SKM-1 treated with dmso at 0.1 percent for 144 hours (cell line): ENCODE measurements around the gene EPB41L5.
"Not testable (repeated sequence)": the region's sequence is repeated elsewhere in the genome, so short reads cannot be mapped to it uniquely, and the experiment has no call there.

Source experiments
- DNase-seq: peaks from one replicate; lab custom pipeline; 2025; ENCODE audit not compliant: unreplicated experiment; lab: John Stamatoyannopoulos, UW

The EPB41L5 gene

GRCh38 chr2:120192280-120192679 lies 179.4 kb downstream of the EPB41L5 start:
- DNase-seq = no peak

DNA sequence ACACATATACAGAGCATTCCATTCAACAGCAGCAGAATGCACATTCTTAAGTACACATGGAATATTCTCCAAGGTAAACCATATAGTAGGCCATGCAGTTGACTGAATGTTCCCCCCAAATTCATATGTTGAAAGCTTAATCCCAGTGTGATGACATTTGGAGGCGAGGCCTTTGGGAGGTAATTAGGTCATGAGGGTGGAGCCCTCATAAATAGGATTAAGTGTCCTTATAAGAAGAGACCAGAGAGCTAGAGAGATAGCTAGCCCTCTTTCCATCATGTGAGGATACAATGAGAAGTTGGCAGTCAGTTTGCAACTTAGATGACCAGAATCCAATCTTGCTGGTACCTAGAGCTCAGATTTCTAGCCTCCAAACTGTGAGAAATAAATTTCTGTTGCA lies 182.7 kb downstream of the EPB41L5 start:
- DNase-seq = no peak

GRCh38 chr2:120199817-120200459 lies 187.1 kb downstream of the EPB41L5 start:
- not testable (repeated sequence) for DNase-seq

DNA sequence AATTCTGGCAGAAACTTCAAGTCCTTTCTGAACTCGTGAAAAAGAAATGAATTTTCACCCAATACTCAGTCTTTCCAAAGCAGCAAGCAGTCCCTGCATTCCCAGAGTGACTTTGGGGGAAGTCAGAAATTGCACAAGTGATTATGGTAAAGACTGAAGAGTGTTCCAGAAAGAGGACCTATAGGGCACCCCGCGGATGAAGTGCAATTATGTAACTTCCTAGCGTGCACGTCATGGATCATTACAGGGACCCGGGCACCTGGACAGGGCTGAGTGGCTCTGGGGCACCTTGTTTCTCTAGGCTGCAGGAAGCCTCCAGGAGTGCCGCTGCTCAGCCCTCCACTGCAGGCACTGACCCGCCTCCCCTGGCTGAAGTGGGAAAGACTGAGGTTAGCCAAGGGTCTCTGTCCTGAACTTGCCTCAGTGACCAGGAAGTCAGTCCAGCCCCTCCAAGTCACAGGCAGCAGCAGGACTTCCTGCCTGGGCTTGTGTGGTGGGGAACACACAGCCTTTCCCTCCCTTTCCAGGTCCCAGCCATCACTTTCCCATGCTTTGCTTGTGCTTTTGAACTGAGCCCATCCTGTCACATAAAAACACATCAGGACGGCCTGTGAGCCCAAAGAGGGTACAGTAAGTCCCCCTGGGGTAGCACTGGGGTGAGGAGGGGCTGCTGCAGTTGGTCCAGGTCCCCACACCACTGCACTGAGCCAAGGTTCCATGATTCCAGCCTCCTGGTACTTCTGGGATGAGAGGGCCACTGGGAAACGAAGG lies 190.6 kb downstream of the EPB41L5 start:
- peak; percentile 69 for DNase-seq

- DNase-seq = no peak
These were observed 191.1 kb downstream of the EPB41L5 start for GRCh38 chr2:120204022-120204405.

GRCh38 chr2:120204417-120204816 lies 191.5 kb downstream of the EPB41L5 start:
- DNase-seq = no peak

DNA sequence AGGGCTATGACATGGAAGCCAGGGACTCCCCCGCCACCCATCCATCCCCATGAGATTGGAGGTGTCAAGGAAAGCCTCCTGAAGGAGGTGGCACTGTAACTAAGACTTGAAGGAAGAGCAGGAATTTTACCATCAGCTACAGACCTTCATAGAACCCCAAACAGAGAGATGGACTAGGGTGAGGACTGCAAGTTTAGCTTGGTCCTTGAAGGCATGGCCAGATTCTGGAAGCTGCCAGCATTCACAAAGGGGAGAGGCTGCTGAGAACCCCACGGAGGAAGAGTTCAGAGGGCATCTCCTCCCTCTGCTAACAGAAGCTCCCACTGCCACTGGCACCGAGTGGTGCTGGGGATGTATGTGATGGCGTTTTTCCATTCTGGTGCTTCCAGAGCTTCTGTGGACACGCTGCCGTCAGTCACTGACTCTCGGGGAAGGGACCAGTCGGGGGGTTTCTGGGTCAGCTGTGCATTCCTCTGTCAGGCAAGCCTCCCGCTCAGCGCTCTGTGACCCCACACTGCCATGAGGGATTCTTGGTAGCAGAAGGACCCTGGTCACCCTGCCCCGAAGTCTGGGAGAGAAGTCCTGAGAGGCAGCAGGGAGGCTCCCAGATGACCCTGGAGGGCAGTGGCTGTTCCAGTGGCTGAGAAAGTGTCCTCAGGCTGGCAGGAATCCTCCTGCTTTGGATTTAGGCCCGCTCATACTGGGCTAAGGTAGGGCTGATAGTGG lies 192.2 kb downstream of the EPB41L5 start:
- no peak for DNase-seq

GRCh38 chr2:120206022-120206581 lies 193.2 kb downstream of the EPB41L5 start:
- DNase-seq = no peak

- no peak for DNase-seq
These were observed 195.8 kb downstream of the EPB41L5 start for GRCh38 chr2:120208381-120209353.

DNA sequence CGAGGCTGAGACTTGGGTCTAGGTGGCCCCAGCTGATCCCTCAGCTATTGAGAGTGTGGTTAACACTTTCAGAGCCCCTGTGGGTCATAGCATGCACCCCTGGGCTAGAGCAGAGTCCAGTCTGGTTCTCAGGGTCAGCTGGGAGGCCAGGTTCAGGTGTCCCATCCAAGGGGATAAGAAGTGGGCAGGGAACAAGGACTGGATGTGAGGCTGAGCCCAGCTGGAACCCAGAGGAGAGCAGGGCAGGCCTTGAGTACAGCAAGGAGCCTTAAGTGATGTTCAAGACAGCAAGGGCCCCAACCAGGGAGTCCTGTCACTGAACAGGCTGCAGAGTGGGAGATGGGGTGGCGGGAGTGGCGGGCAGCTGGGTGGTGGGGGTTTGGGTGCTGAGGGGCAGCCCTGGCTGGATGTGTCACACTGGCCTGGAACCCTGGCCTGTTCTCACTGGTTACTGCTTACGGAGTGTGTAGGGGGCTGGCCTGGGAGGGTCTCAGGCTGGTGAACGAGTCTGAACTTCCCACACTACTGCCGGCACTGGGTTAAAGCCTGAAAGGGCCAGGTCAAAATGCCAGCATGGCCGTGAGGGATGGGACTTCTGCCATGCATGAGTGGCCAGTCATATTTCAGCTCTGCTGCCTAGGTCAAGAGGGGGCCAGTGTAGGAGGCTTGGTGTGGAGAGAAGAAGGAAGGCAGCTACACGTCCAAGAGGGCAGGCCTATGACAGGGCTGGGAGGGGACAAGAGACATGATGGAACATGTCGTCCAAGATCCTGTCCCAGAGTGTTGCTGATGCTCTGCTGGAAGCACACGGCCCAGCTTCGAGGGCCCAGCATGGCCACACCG lies 196.8 kb downstream of the EPB41L5 start:
- DNase-seq = no peak

GRCh38 chr2:120210270-120210693 lies 197.4 kb downstream of the EPB41L5 start:
- DNase-seq = no peak

- no peak for DNase-seq
These were observed 205.3 kb downstream of the EPB41L5 start for GRCh38 chr2:120218181-120218580.

DNA sequence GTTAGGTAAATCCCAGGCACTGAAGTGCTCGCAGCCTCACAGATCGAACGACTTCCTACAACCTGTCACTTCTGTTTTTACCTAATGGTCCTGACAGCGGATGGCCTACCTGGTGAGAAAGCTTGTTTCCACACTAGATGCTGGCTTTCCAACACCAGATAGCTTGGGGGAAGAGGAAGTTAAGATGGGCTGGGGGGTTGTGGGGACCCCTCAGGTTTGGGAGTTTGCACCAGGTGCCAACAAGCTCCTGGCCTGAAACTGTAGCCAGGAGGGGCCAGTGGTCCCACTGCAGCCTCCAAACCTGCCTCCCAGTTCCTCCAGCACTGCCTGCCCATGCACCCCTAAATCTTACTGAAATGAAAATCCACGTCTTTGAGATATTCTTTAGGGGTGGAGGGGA lies 206.4 kb downstream of the EPB41L5 start:
- DNase-seq = no peak

DNA sequence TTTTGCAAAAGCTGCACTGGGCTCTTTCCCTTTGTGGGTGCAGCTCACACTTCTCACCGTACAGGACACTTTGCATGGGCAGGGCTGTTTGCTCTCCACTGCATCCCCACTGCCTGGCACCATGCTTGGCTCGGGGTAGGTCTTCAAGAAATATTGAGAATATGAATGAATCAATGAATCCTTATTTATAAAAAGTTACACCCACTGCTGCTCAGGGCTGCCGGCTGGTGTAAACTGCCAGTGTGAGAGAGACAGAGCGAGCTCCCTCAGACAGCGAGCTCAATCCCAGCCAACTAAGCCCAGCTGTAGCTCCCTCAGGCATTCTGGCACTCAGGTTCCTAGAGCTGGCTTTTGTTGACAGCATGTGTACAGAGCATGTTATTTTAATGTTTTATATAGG lies 206.9 kb downstream of the EPB41L5 start:
- DNase-seq = no peak

DNA sequence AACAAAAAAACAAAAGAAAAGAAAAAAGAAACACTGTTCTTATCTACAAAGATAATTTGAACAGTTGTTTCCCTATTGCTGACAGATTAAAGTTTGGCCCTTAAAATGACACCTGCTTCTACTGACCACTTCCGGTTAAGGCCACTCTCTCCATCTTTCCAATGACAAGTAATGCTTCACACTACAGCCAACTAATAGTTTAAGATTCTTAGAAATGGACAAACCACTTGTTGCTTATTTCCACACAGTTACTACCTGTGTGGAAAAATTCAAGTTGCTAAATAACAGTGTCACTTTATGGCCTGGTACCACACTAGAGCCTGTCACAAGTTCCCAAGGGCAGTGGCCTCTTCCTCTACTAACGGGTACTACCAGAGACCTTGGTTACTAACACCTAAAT lies 207.9 kb downstream of the EPB41L5 start:
- no peak for DNase-seq

GRCh38 chr2:120221616-120222015 lies 208.7 kb downstream of the EPB41L5 start:
- DNase-seq = no peak

DNA sequence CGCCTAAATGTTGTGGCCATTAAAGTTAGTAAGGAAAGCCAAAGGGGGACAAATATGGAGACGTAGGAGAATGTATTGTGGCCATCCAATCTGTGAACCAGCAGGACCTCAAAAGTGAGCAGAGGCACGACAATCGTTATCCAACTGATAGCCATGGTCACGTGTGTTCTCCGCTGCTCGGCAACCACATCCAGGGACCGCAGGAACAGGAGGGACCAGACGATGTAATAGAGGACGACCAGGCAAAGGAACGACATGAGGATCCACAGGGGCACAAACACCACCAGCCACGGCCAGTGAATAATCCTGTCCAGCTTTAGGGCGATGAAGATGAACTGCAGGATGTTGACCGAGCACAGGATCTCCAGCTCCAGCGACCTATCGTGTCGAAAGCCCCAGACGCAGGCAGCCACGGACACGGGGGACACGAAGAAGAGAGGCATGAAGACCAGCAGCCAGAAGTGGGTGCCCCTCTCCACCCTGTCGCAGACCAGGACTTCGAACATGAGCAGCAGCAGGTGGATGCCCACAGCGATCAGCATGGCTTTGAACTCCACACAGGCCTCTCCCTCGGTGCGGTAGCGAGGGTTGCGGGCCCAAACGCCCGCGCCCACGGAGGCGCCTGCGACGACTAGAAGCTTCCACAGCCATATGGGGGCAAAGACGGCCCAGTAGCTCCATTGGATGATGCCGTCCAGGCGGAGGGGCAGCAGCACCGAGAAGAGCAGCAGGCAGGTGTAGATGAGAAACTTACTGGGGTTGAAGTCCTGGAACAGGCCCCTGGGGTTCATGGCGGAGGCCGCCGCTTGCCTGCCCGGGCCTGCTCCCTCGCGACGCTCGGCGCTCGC lies 209.5 kb downstream of the EPB41L5 start:
- DNase-seq = no peak

DNA sequence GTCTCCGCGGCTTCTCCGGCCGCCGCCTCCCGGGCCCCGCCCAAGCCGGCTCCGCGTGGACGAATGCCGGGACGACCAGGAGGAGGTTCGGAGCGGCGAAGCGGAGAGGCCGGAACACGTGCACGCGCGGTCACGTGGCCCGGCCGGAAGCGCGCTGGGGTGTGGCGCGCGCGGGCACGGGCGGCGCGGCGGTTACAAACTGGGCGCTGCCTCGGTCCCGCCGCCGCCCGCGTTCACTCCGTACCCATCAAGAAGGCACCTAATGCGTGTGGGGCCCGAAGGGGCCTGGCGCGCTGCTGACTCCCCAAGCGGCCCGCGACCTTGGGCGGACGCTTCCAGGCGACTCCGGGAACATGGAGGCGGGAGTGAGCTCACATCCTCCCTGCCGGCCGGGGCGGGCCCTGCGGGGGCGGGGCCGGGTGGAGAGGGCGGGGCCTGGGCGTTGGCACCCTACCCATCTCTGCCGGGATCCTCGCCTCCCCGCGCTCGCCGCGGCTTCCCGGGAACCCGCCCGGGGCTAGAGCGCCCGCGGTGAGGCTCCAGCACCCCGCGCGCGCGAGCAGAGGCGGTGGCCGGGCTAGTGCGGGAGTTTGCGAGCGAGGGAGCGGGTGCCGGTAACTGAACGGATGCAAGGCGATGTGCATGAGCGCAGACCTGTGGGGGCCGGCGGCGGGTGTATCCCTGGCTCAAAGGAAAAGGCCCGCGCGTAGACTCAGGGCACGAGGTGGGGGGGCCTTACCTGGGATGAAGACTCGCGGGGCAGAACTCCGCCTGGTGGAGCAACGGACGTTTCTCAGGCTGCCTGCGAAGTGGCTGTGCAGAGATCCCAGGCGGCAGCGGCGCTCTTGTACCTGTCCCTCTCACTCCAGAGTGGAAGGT lies 210.4 kb downstream of the EPB41L5 start, which contains the start of gene TMEM185B:
TMEM185B (minus strand) TSS at position 367 of the 879 bp plus-strand sequence. CDS start 424 bp downstream, outside the sequence.
- DNase-seq = peak; percentile 65
